Mucosa of gallbladder (tissue), 1 donor: ENCODE results near the gene VAMP4. TPM values are rescaled to one million over a fixed set of nuclear protein-coding genes. Genes with fewer than 3 reads are reported as not detected.
A peak's percentile ranks its signal among the peaks of the same experiment; 100 is the strongest.

ENCODE experiments used
- DNase-seq: peaks from one replicate; pipeline ENCODE4 v3.0.0-alpha.2; 2020; ENCODE audit warnings: low spot score
- total RNA-seq: library from RNA; stranded (reverse); gene quantifications from one replicate; pipeline ENCODE4 v1.2.1, GENCODE V29; 2021
- donor health status: DM: no; HTN: no; CAD: no.

The VAMP4 gene
- total RNA-seq = 14.2 TPM

GRCh38 chr1:171741872-171742576, at the start of gene VAMP4:
VAMP4 (minus strand) TSS chr1:171742065; CDS start chr1:171738414, 3,651 bp downstream.
- DNase-seq = peak; percentile 85

GRCh38 chr1:171790318-171790717, 48.5 kb upstream of the VAMP4 start:
- DNase-seq = no peak

- no peak for DNase-seq
Observed at GRCh38 chr1:171788696-171789095, 46.8 kb upstream of the VAMP4 start.

- DNase-seq = no peak
Observed at GRCh38 chr1:171787686-171788480, 46.0 kb upstream of the VAMP4 start.

- no peak for DNase-seq
Observed at GRCh38 chr1:171786534-171786933, 44.7 kb upstream of the VAMP4 start.

GRCh38 chr1:171785766-171786165, 43.9 kb upstream of the VAMP4 start:
- DNase-seq = no peak

- no peak for DNase-seq
Observed at GRCh38 chr1:171784784-171785183, 42.9 kb upstream of the VAMP4 start.

GRCh38 chr1:171783816-171784530, 42.1 kb upstream of the VAMP4 start:
- no peak for DNase-seq

- DNase-seq = peak; percentile 99
Observed at GRCh38 chr1:171781176-171781875, 39.5 kb upstream of the VAMP4 start, which contains the start of gene METTL13. METTL13 (plus strand) TSS chr1:171781660; CDS start chr1:171781968, 308 bp downstream.

- DNase-seq = no peak
Observed at GRCh38 chr1:171780583-171781175, 38.8 kb upstream of the VAMP4 start.

- DNase-seq = no peak
Observed at GRCh38 chr1:171772312-171772711, 30.4 kb upstream of the VAMP4 start.

- DNase-seq = no peak
Observed at GRCh38 chr1:171769754-171770153, 27.9 kb upstream of the VAMP4 start.

GRCh38 chr1:171769171-171769570, 27.3 kb upstream of the VAMP4 start:
- no peak for DNase-seq

- DNase-seq = no peak
Observed at GRCh38 chr1:171763764-171764163, 21.9 kb upstream of the VAMP4 start.

GRCh38 chr1:171762143-171762563, 20.3 kb upstream of the VAMP4 start:
- no peak for DNase-seq

GRCh38 chr1:171758011-171758410, 16.1 kb upstream of the VAMP4 start:
- DNase-seq = no peak

GRCh38 chr1:171756856-171757255, 15.0 kb upstream of the VAMP4 start:
- no peak for DNase-seq

- no peak for DNase-seq
Observed at GRCh38 chr1:171754971-171755370, 13.1 kb upstream of the VAMP4 start.

- no peak for DNase-seq
Observed at GRCh38 chr1:171754353-171754705, 12.5 kb upstream of the VAMP4 start.

GRCh38 chr1:171753685-171754352, 12.0 kb upstream of the VAMP4 start:
- no peak for DNase-seq

GRCh38 chr1:171753182-171753581, 11.3 kb upstream of the VAMP4 start:
- DNase-seq = no peak
